SU-DHL-6 (cell line): ENCODE measurements around the gene ATG9B.

Experiments used
- H2AFZ ChIP-seq: fragments of 200-600 bp; sonication (generic); 2 replicates; pipeline ENCODE4 v1.6.1; 2014; ENCODE audit warnings: low read depth, mild to moderate bottlenecking, moderate library complexity, mixed read lengths, antibody characterized with exemption, low read length; ENCODE audit not compliant: severe bottlenecking
- H3F3A ChIP-seq: fragments of 200-600 bp; shearing (Covaris generic); 2 replicates; pipeline ENCODE4 v1.6.0; 2016; ENCODE audit warnings: antibody characterized with exemption, mild to moderate bottlenecking; ENCODE audit not compliant: insufficient read depth
- H3K27ac ChIP-seq: fragments of 200-600 bp; sonication (generic); 2 replicates; pipeline ENCODE4 v1.5.1; 2016; ENCODE audit warnings: low read depth, mild to moderate bottlenecking, low read length, moderate library complexity, mixed read lengths
- H3K27me3 ChIP-seq: fragments of 200-600 bp; sonication (generic), shearing (Covaris generic); 2 replicates; pipeline ENCODE4 v1.6.0; 2014; ENCODE audit warnings: mild to moderate bottlenecking, low read length
- H3K36me3 ChIP-seq: fragments of 200-600 bp; sonication (generic); 2 replicates; pipeline ENCODE4 v1.6.1; 2014; ENCODE audit warnings: mild to moderate bottlenecking, low read length, mixed read lengths
- H3K4me2 ChIP-seq: fragments of 300-600, 200-600 bp; shearing (Covaris generic), sonication (generic); 2 replicates; pipeline ENCODE4 v1.6.0; 2014; ENCODE audit warnings: low read length, low read depth, mild to moderate bottlenecking; ENCODE audit not compliant: poor library complexity, severe bottlenecking
- H3K4me3 ChIP-seq: fragments of 200-600 bp; sonication (generic); 2 replicates; pipeline ENCODE4 v1.5.1; 2014; ENCODE audit warnings: antibody characterized with exemption, low read length, mild to moderate bottlenecking, mixed read lengths; ENCODE audit not compliant: insufficient read depth, poor library complexity, severe bottlenecking
- H3K79me2 ChIP-seq: fragments of 200-600 bp; sonication (generic); 2 replicates; pipeline ENCODE4 v1.6.1; 2014; ENCODE audit warnings: mild to moderate bottlenecking, low read length, moderate library complexity; ENCODE audit not compliant: insufficient read depth
- H3K9ac ChIP-seq: fragments of 200-600 bp; sonication (generic); 2 replicates; pipeline ENCODE4 v1.7.0; 2014; ENCODE audit warnings: mild to moderate bottlenecking, low read length
- H3K9me2 ChIP-seq: fragments of 200-600 bp; sonication (generic); replicated peaks from 2 replicates; pipeline ENCODE4 v1.6.1; 2014; ENCODE audit warnings: low read length; ENCODE audit not compliant: insufficient read depth
- H3K9me3 ChIP-seq: fragments of 200-600 bp; sonication (generic); 2 replicates; pipeline ENCODE4 v1.6.1; 2014; ENCODE audit warnings: low read length, mixed read lengths; ENCODE audit not compliant: insufficient read depth
- H4K20me1 ChIP-seq: fragments of 200-600 bp; sonication (generic); 2 replicates; pipeline ENCODE4 v1.6.1; 2014; ENCODE audit warnings: low read depth, mild to moderate bottlenecking, antibody characterized with exemption, low read length, moderate library complexity, mixed read lengths
- CTCF ChIP-seq: fragments of 200-600 bp; sonication (generic); IDR thresholded peaks from one replicate; pipeline ENCODE4 v1.5.1; 2017; ENCODE audit warnings: antibody characterized with exemption, mild to moderate bottlenecking, low read length, moderate library complexity; ENCODE audit not compliant: insufficient read depth, poor library complexity, severe bottlenecking
- EZH2phosphoT487 ChIP-seq: fragments of 200-600 bp; sonication (generic), shearing (Covaris generic); conservative IDR thresholded peaks from 2 replicates; pipeline ENCODE4 v1.6.1; 2018; ENCODE audit warnings: mild to moderate bottlenecking, antibody characterized with exemption, low read length, moderate library complexity, mixed read lengths

Gene ATG9B

GRCh38 chr7:150972741-150973140, 51.6 kb downstream of the ATG9B start:
- Histone ChIP-seq H3K79me2 (no peaks in the 10 kb centered on the region), H3K9me3 (no peaks in the 10 kb centered on the region), H3K9me2 (no peaks in the 10 kb centered on the region), H3K36me3 (no peaks in the 10 kb centered on the region), H3K4me2 (no peak overlapping the region), H2AFZ (no peak overlapping the region), H3F3A (no peaks in the 10 kb centered on the region), H4K20me1 (no peaks in the 10 kb centered on the region), H3K4me3 (no peak overlapping the region), H3K9ac (no peak overlapping the region), H3K27me3 (no peaks in the 10 kb centered on the region), H3K27ac (no peak overlapping the region)
- no peak for TF ChIP-seq EZH2phosphoT487
- TF ChIP-seq CTCF, result no peak

GRCh38 chr7:150972023-150972468, 52.2 kb downstream of the ATG9B start:
- Histone ChIP-seq H3F3A (no peaks in the 10 kb centered on the region), H3K9ac (no peak overlapping the region), H3K79me2 (no peaks in the 10 kb centered on the region), H2AFZ (no peak overlapping the region), H3K4me3 (no peak overlapping the region), H3K9me2 (no peaks in the 10 kb centered on the region), H3K27ac (no peak overlapping the region), H3K27me3 (no peaks in the 10 kb centered on the region), H4K20me1 (no peaks in the 10 kb centered on the region), H3K4me2 (no peak overlapping the region), H3K9me3 (no peaks in the 10 kb centered on the region), H3K36me3 (no peaks in the 10 kb centered on the region)
- TF ChIP-seq CTCF (no peak), EZH2phosphoT487 (no peak)

GRCh38 chr7:150971242-150972022, 52.9 kb downstream of the ATG9B start:
- Histone ChIP-seq H3K36me3 (no peaks in the 10 kb centered on the region), H3K27me3 (no peaks in the 10 kb centered on the region), H4K20me1 (no peaks in the 10 kb centered on the region), H3K27ac (no peak overlapping the region), H3K4me2 (no peak overlapping the region), H3K79me2 (no peaks in the 10 kb centered on the region), H3K9me3 (no peaks in the 10 kb centered on the region), H2AFZ (no peak overlapping the region), H3K9me2 (no peaks in the 10 kb centered on the region), H3F3A (no peaks in the 10 kb centered on the region), H3K4me3 (no peak overlapping the region), H3K9ac (no peak overlapping the region)
- TF ChIP-seq EZH2phosphoT487 (no peak), CTCF (no peak)
